C4-2B (cell line): ENCODE measurements around the gene TM9SF4.

Experiments
- ZFX ChIP-seq: fragments of 450-650 bp; IDR thresholded peaks from 2 replicates; pipeline ENCODE4 v1.6.1; 2017
- TF ChIP-seq, protein P1 (sequence below): fragments of 450-650 bp; conservative IDR thresholded peaks from 2 replicates; pipeline ENCODE4 v1.5.1; 2017; ENCODE audit warnings: mild to moderate bottlenecking

DNA sequence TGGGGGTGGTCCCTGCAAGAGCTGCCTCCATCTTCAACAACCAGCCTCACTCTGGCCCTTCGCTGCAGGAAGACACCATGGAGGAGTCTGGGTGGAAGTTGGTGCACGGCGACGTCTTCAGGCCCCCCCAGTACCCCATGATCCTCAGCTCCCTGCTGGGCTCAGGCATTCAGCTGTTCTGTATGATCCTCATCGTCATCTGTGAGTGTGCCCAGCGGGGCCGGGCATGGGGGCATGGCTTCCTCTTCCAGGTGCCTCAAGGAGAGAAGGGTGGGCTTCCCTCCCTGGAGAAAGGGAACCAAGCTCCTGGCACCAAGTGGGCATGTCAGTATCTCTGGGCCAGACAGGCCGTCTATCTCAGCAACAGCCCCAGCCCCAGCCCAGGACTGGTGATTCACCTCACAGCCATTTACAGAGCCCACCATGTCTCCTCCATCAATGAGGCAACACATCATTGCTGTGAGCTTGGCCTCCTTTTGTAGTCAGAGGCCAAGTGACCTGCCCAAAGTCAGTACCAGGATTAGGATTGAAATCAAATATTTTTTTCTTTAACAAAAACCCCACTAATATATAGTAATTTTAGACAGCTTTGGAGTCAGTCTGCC lies 40.2 kb downstream of the TM9SF4 start:
- TF ChIP-seq, protein P1, sequence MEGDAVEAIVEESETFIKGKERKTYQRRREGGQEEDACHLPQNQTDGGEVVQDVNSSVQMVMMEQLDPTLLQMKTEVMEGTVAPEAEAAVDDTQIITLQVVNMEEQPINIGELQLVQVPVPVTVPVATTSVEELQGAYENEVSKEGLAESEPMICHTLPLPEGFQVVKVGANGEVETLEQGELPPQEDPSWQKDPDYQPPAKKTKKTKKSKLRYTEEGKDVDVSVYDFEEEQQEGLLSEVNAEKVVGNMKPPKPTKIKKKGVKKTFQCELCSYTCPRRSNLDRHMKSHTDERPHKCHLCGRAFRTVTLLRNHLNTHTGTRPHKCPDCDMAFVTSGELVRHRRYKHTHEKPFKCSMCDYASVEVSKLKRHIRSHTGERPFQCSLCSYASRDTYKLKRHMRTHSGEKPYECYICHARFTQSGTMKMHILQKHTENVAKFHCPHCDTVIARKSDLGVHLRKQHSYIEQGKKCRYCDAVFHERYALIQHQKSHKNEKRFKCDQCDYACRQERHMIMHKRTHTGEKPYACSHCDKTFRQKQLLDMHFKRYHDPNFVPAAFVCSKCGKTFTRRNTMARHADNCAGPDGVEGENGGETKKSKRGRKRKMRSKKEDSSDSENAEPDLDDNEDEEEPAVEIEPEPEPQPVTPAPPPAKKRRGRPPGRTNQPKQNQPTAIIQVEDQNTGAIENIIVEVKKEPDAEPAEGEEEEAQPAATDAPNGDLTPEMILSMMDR, result no peak
- TF ChIP-seq ZFX, result no peak
